Cardiac muscle cell (in vitro differentiated cells and primary cell): ENCODE data around the gene XPNPEP2. TPM values are rescaled to one million over a fixed set of nuclear protein-coding genes. Genes with fewer than 3 reads are reported as not detected.

Source experiments
- DNase-seq, 2 donors: peaks; one replicate each; pipeline versions ENCODE4 v3.0.0 to v3.0.0-alpha.2; 2010 to 2017; ENCODE audit warnings: low read depth in 1 of 2, low spot score in 1 of 2
- H3K27ac ChIP-seq: fragments of 200-600 bp; sonication (generic); 2 replicates; pipeline ENCODE4 v1.5.1; 2016
- H3K27me3 ChIP-seq: fragments of 200-600 bp; sonication (generic); 2 replicates; pipeline ENCODE4 v1.6.0; 2016; ENCODE audit warnings: control low read depth
- H3K36me3 ChIP-seq: fragments of 200-600 bp; sonication (generic); 2 replicates; pipeline ENCODE4 v1.5.1; 2016; ENCODE audit warnings: control low read depth
- H3K4me1 ChIP-seq: fragments of 200-600 bp; sonication (generic); 2 replicates; pipeline ENCODE4 v1.8.1; 2017; ENCODE audit warnings: low read depth, mild to moderate bottlenecking, mixed run types
- H3K4me3 ChIP-seq: fragments of 200-600 bp; sonication (generic); 2 replicates; pipeline ENCODE4 v1.5.1; 2016; ENCODE audit warnings: mild to moderate bottlenecking
- H3K9me3 ChIP-seq: fragments of 200-600 bp; sonication (generic); 2 replicates; pipeline ENCODE4 v1.5.1; 2017; ENCODE audit warnings: low read depth, mild to moderate bottlenecking, control low read depth
- polyA plus RNA-seq: library from polyadenylated mRNA; unstranded; fragments of >200 nt; fragmentation: Nextera tagmentation; extraction: Ambion mirVana; gene quantifications from 2 replicates; pipeline ENCODE4 v1.2.1, GENCODE V29; 2016
- total RNA-seq: library from RNA; depleted of rRNA; stranded (reverse); fragments of >200 nt; gene quantifications from 2 replicates; pipeline ENCODE4 v1.2.3, GENCODE V29; 2016
- TF ChIP-seq, protein P1 (sequence below): IDR thresholded peaks from 2 replicates; pipeline ENCODE4 v1.5.1; 2012; ENCODE audit warnings: low read depth, mild to moderate bottlenecking, low read length

The XPNPEP2 gene
- total and polyA plus RNA-seq, 2 experiments from 2014 or later, result not detected

DNA sequence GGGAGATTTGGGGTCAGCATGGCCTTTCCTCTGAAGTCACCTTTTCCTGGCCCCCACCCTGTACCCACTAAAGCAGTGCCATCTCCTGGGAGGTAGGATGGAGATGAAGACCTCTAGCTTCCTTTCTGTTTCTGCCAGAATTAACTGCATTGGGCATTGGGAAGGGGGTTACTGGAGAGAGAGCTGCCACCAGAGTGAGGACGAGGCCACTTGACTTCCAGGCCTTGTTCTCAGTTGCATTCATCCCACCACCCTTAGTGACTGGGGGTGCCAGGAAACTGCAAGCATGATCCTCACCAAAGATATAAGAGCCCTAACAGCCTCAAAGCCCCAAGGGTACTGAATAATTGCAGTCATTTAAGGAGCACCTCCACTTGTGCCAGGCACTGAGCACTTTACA is 56.8 kb downstream of the XPNPEP2 start:
- Histone ChIP-seq H3K4me1 (no peaks in the 10 kb centered on the region), H3K27me3 (no peaks in the 10 kb centered on the region), H3K27ac (no peak overlapping the region), H3K9me3 (no peaks in the 10 kb centered on the region), H3K4me3 (no peak overlapping the region), H3K36me3 (no peaks in the 10 kb centered on the region)
- no peak for DNase-seq
- TF ChIP-seq, protein P1, sequence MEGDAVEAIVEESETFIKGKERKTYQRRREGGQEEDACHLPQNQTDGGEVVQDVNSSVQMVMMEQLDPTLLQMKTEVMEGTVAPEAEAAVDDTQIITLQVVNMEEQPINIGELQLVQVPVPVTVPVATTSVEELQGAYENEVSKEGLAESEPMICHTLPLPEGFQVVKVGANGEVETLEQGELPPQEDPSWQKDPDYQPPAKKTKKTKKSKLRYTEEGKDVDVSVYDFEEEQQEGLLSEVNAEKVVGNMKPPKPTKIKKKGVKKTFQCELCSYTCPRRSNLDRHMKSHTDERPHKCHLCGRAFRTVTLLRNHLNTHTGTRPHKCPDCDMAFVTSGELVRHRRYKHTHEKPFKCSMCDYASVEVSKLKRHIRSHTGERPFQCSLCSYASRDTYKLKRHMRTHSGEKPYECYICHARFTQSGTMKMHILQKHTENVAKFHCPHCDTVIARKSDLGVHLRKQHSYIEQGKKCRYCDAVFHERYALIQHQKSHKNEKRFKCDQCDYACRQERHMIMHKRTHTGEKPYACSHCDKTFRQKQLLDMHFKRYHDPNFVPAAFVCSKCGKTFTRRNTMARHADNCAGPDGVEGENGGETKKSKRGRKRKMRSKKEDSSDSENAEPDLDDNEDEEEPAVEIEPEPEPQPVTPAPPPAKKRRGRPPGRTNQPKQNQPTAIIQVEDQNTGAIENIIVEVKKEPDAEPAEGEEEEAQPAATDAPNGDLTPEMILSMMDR, result no peak

DNA sequence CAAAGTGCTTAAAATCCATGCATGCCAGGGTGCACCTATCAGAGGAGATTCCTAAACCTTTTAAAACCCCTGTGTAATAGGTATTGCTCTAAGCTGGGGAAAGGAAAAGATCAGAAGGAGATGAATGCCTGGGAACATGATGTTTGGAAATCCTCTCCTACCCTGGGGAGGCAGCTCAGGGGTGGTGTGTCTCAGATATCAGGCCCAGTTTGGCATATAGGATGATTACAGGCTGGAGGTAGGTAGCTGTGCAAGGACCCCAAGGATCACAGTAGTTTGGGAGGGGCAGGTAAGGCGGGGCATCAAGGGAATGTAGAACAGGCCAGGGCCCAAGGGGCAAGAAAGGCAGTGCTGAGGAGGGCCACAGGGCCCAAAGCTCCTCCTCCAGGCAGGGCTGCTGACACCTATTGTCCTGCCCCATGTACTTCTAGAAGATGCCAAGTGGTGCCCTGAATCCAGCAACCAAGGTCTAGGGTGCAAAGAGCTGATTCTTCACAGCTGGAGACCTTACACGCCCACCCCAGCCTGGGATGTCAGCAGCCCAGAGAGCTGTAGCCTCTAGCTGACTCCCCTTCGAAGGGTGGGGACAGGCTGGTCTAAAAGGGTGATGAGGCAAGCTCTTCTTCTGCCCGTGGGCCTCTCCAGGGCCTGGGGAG is 58.6 kb downstream of the XPNPEP2 start:
- Histone ChIP-seq H3K36me3 (no peaks in the 10 kb centered on the region), H3K27ac (no peak overlapping the region), H3K27me3 (no peaks in the 10 kb centered on the region), H3K4me1 (no peaks in the 10 kb centered on the region), H3K4me3 (no peak overlapping the region), H3K9me3 (no peaks in the 10 kb centered on the region)
- DNase-seq, result no peak
- TF ChIP-seq, protein P1, result no peak

DNA sequence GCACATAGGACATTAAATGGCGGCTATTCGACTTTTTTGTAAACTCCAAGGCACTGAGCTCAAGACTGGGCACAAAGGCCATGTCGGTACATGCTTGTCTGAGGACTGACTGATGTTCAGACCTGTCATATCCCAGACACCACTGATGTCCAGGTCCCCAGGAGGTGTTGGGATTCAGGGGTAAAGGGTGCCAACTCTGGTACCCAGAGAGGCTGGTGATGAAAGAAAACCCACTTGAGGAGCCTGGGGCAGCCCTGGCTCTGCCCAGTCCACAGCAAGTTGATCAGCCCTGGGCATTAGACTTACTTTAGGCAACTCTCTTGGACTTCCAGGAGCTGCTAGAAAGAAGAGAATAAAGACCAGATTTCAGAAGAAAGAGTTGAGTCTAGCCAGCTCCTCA is 59.7 kb downstream of the XPNPEP2 start:
- no peaks in the 10 kb centered on the region for H3K36me3 ChIP-seq
- H3K9me3 ChIP-seq, result no peaks in the 10 kb centered on the region
- no peaks in the 10 kb centered on the region for H3K27me3 ChIP-seq
- DNase-seq, result no peak
- no peak overlapping the region for H3K4me3 ChIP-seq
- H3K4me1 ChIP-seq, result no peaks in the 10 kb centered on the region
- no peak overlapping the region for H3K27ac ChIP-seq
- TF ChIP-seq, protein P1, result no peak

DNA sequence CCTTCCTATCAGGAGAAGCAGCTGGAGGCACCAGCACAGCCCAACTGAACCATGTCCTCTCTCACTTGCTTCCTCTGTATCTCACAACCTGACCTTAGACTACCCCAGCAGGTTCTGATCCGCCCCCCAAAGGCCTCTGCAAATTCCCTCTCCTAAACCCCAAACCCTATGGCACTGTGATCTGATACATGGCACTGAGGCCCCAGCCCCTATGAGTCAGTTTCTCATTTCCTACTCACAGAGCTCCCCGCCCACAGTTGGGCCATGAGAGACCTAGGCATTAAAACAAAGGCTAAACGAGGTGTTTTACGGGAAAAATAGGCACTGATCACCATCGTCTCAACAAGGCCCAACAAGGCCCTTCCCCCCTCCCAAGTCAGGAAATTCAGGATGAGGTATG is 60.1 kb downstream of the XPNPEP2 start:
- H3K4me1 ChIP-seq, result no peaks in the 10 kb centered on the region
- H3K4me3 ChIP-seq, result no peak overlapping the region
- no peaks in the 10 kb centered on the region for H3K9me3 ChIP-seq
- no peak for DNase-seq
- no peaks in the 10 kb centered on the region for H3K36me3 ChIP-seq
- H3K27ac ChIP-seq, result no peak overlapping the region
- TF ChIP-seq, protein P1, result no peak
- no peaks in the 10 kb centered on the region for H3K27me3 ChIP-seq

DNA sequence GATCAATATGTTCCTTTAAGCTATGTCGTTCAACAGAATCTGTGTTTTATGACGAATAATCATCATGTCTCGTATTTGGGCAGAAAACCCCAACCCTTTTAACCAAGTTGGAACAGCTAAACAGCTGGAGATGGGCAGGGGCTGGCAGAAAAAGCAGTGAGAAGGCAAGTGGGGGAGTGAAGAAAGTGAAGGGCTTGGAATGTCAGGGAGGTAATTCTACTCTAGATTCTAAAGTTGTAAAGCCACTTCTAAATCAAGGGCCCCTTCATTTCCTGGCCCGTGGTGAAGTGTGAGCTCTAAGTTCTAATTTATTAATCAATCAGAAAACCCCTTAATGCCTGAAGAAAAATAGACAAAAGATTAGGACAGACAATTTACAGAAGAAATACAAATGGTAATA is 61.4 kb downstream of the XPNPEP2 start:
- Histone ChIP-seq H3K36me3 (no peaks in the 10 kb centered on the region), H3K27me3 (no peaks in the 10 kb centered on the region), H3K9me3 (no peaks in the 10 kb centered on the region), H3K27ac (no peak overlapping the region), H3K4me3 (no peak overlapping the region), H3K4me1 (no peaks in the 10 kb centered on the region)
- TF ChIP-seq, protein P1, result no peak
- DNase-seq, result no peak
